Esophagus squamous epithelium (tissue), 5 donors: Measurements from ENCODE around the gene CPSF7. TPM values are rescaled to one million over a fixed set of nuclear protein-coding genes. Genes with fewer than 3 reads are reported as not detected.

Experiments used
- DNase-seq: peaks from one replicate; lab custom pipeline; 2025; lab: John Stamatoyannopoulos, UW
- H3K27ac ChIP-seq, 4 donors: fragments of 200-600 bp; sonication (generic); one replicate each; pipeline ENCODE4 v1.5.1; 2016 to 2019; ENCODE audit warnings: mild to moderate bottlenecking in 1 of 4
- H3K27me3 ChIP-seq, 4 donors: fragments of 200-600 bp; sonication (generic); 1 replicate in 3 of 4; 2 replicates in 1 of 4; pipeline versions ENCODE4 v1.5.1 to v1.6.0; 2017 to 2021; ENCODE audit warnings: antibody characterized with exemption in 1 of 4
- H3K36me3 ChIP-seq, 3 donors: fragments of 200-600 bp; sonication (generic); one replicate each; pipeline ENCODE4 v1.5.1; 2016 to 2019
- H3K4me1 ChIP-seq, 3 donors: fragments of 200-600 bp; sonication (generic); one replicate each; pipeline ENCODE4 v1.5.1; 2017 to 2019
- H3K4me3 ChIP-seq, 4 donors: fragments of 200-600 bp; sonication (generic); 1 replicate in 3 of 4; 2 replicates in 1 of 4; pipeline ENCODE4 v1.5.1; 2016 to 2019; ENCODE audit warnings: mild to moderate bottlenecking in 2 of 4, moderate library complexity in 1 of 4
- H3K9me3 ChIP-seq, 3 donors: fragments of 200-600 bp; sonication (generic); one replicate each; pipeline ENCODE4 v1.5.1; 2016 to 2019
- CTCF ChIP-seq, 6 experiments: fragments of 450-650 bp in 4 of 6; fragments of 200-600 bp in 2 of 6; sonication (generic) in 2 of 6; IDR thresholded peaks; one replicate each; pipeline ENCODE4 v1.5.1; 2016 to 2019; ENCODE audit warnings: antibody characterized with exemption in 6 of 6, mild to moderate bottlenecking in 4 of 6, moderate library complexity in 4 of 6
- POLR2A ChIP-seq, 4 donors: fragments of 450-650 bp; IDR thresholded peaks; one replicate each; pipeline ENCODE4 v1.6.1; 2017; ENCODE audit warnings: antibody characterized with exemption in 4 of 4, mild to moderate bottlenecking in 4 of 4, moderate library complexity in 3 of 4
- WGBS, 2 donors: methylation state at CpG; one replicate each; pipeline ENCODE4 v1.1.5; 2018; 5-methylcytosine and 5-hydroxymethylcytosine counted together
- intact Hi-C: fragments of 100-400 bp; cut with DNase I; formaldehyde crosslinking; loops from one replicate; pipeline ENCODE4 v1.15.0; 2022
- total RNA-seq, 4 donors: library from RNA; depleted of rRNA; stranded (reverse); fragments of >200 nt; gene quantifications; one replicate each; pipeline ENCODE4 v1.1.0, GENCODE V29; 2016
- donor health status: DM: yes; HTN: yes; CAD: no.

The CPSF7 gene
- total RNA-seq, 4 donors from 2014 or later = 24.4 to 44.1 (median 34.3) TPM

GRCh38 chr11:61475433-61475832 lies 45.7 kb upstream of the CPSF7 start:
- TF ChIP-seq CTCF (IDR thresholded peaks at IDR 0.05) (no peak), POLR2A (IDR thresholded peaks at IDR 0.05) (no peak)
- Histone ChIP-seq H3K4me3 (no peak overlapping the region), H3K27me3 (peaks cover 0 to 23% (median 0%) of the 10 kb centered on the region in 4 donors), H3K27ac (no peak overlapping the region), H3K4me1 (peaks cover 0 to 17% (median 8%) of the 10 kb centered on the region in 3 donors), H3K36me3 (peaks cover 0 to 7% (median 0%) of the 10 kb centered on the region in 3 donors), H3K9me3 (no peaks in the 10 kb centered on the region)
- intact Hi-C loops = loop anchor here (5.0 to 10.0 kb wide), 2 partner anchors 42 to 159 kb away; no protein-coding TSS in a partner anchor
- WGBS, 2 donors = 86 to 100% methylated on average over 1 of the region's 1 CpG
- no peak for DNase-seq

GRCh38 chr11:61474013-61474643 lies 44.4 kb upstream of the CPSF7 start:
- Histone ChIP-seq H3K27me3 (peaks cover 0 to 17% (median 0%) of the 10 kb centered on the region in 4 donors), H3K9me3 (no peaks in the 10 kb centered on the region), H3K27ac (peak overlapping the region in 1 of 4 donors; percentile 53), H3K36me3 (peaks cover 0 to 14% (median 0%) of the 10 kb centered on the region in 3 donors), H3K4me3 (no peak overlapping the region), H3K4me1 (peaks cover 0 to 17% (median 8%) of the 10 kb centered on the region in 3 donors)
- 82 to 83% methylated on average over 5 to 6 of the region's 6 CpGs for WGBS, 2 donors
- no peak for DNase-seq
- intact Hi-C loops = loop anchor here (10.0 kb wide), 1 partner anchor 161 kb away; no protein-coding TSS in a partner anchor
- TF ChIP-seq CTCF (IDR thresholded peaks at IDR 0.05) = no peak
- TF ChIP-seq POLR2A (IDR thresholded peaks at IDR 0.05) = no peak

- DNase-seq = no peak
- Histone ChIP-seq H3K4me1 (peaks cover 0 to 17% (median 8%) of the 10 kb centered on the region in 3 donors), H3K27me3 (peaks cover 0 to 11% (median 0%) of the 10 kb centered on the region in 4 donors), H3K36me3 (peaks cover 0 to 20% (median 0%) of the 10 kb centered on the region in 3 donors), H3K27ac (peak overlapping the region in 1 of 4 donors; percentile 25), H3K9me3 (no peaks in the 10 kb centered on the region), H3K4me3 (no peak overlapping the region)
- WGBS, 2 donors = 70 to 82% methylated on average over 3 of the region's 3 CpGs
- TF ChIP-seq CTCF (IDR thresholded peaks at IDR 0.05) = no peak
- no peak for TF ChIP-seq POLR2A (IDR thresholded peaks at IDR 0.05)
- intact Hi-C loops = loop anchor here (10.0 kb wide), 1 partner anchor 161 kb away; no protein-coding TSS in a partner anchor
These were observed 43.7 kb upstream of the CPSF7 start for GRCh38 chr11:61473370-61474012.

- intact Hi-C loops = loop anchor here (10.0 kb wide), 1 partner anchor 162 kb away; no protein-coding TSS in a partner anchor
- no peak for TF ChIP-seq POLR2A (IDR thresholded peaks at IDR 0.05)
- no peak for TF ChIP-seq CTCF (IDR thresholded peaks at IDR 0.05)
- H3K4me1 ChIP-seq = peaks cover 0 to 14% (median 8%) of the 10 kb centered on the region in 3 donors
- no peak overlapping the region for H3K4me3 ChIP-seq
- peaks cover 0 to 26% (median 0%) of the 10 kb centered on the region in 3 donors for H3K36me3 ChIP-seq
- no peaks in the 10 kb centered on the region for H3K9me3 ChIP-seq
- DNase-seq = no peak
- WGBS, 2 donors = 60 to 62% methylated on average over 5 of the region's 5 CpGs
- H3K27me3 ChIP-seq = peaks cover 0 to 4% (median 0%) of the 10 kb centered on the region in 4 donors
- H3K27ac ChIP-seq = peak overlapping the region in 3 of 4 donors; percentile 36 to 67 (median 63)
These were observed 43.1 kb upstream of the CPSF7 start for GRCh38 chr11:61472868-61473267.
